Fibroblast of villous mesenchyme (primary cell): ENCODE data around the gene PIH1D1. TPM values are rescaled to one million over a fixed set of nuclear protein-coding genes. Genes with fewer than 3 reads are reported as not detected.

Source experiments
- DNase-seq: peaks from one replicate; pipeline ENCODE4 v3.0.0-alpha.2; 2010; ENCODE audit warnings: low read depth
- H3K4me3 ChIP-seq: 2 replicates; pipeline ENCODE4 v1.5.1; 2011; ENCODE audit warnings: low read depth, mild to moderate bottlenecking, low read length
- CTCF ChIP-seq: IDR thresholded peaks from 2 replicates; pipeline ENCODE4 v1.5.1; 2012; ENCODE audit warnings: low read depth, mild to moderate bottlenecking, low read length; ENCODE audit not compliant: insufficient read depth
- total RNA-seq: library from RNA; depleted of rRNA; stranded (reverse); fragments of >200 nt; gene quantifications from 2 replicates; pipeline ENCODE4 v1.2.3, GENCODE V29; 2012

The PIH1D1 gene
- total RNA-seq, 1 donor: 91.1 TPM

GRCh38 chr19:49434907-49435583, 16.6 kb downstream of the PIH1D1 start:
- H3K4me3 ChIP-seq: no peak overlapping the region
- DNase-seq: no peak
- TF ChIP-seq CTCF: no peak

- H3K4me3 ChIP-seq: no peak overlapping the region
- no peak for TF ChIP-seq CTCF
- DNase-seq: no peak
Measured at GRCh38 chr19:49433240-49433901, 18.2 kb downstream of the PIH1D1 start.

GRCh38 chr19:49432141-49433073, 19.2 kb downstream of the PIH1D1 start:
- H3K4me3 ChIP-seq: no peak overlapping the region
- TF ChIP-seq CTCF: no peak
- no peak for DNase-seq

GRCh38 chr19:49431330-49431749, 20.3 kb downstream of the PIH1D1 start:
- no peak overlapping the region for H3K4me3 ChIP-seq
- DNase-seq: no peak
- no peak for TF ChIP-seq CTCF

- peak; percentile 31 for TF ChIP-seq CTCF
- DNase-seq: no peak
- H3K4me3 ChIP-seq: no peak overlapping the region
Measured at GRCh38 chr19:49430678-49431329, 20.8 kb downstream of the PIH1D1 start.

GRCh38 chr19:49430172-49430677, 21.4 kb downstream of the PIH1D1 start:
- DNase-seq: no peak
- no peak for TF ChIP-seq CTCF
- no peak overlapping the region for H3K4me3 ChIP-seq
